ENCODE measurements around the gene TMEM231. TPM values are rescaled to one million over a fixed set of nuclear protein-coding genes. Genes with fewer than 3 reads are reported as not detected.
A peak's percentile ranks its signal among the peaks of the same experiment; 100 is the strongest.

TMEM231 gene
- total and polyA plus RNA-seq, 9 of the 15 experiments (the other 6 are each of a cell fraction or from before 2014, with no cell fraction given): 1.6 to 27.6 (median 9.1) TPM

GRCh38 chr16:75555707-75556430 is at the start of gene TMEM231 (continued):
- TF ChIP-seq RNF219 (CRISPR knock-in tag; IDR thresholded peaks at IDR 0.05) (no peak), CHD1 (IDR thresholded peaks at IDR 0.05; ENCODE audit: low read length) (peak; percentile 33), ZNF12 (CRISPR knock-in tag; IDR thresholded peaks at IDR 0.05) (peak; percentile 27; the same call in 1 of the 2 replicates), L3MBTL2 (IDR thresholded peaks at IDR 0.05) (peak; percentile 81), RFX7 (CRISPR knock-in tag; IDR thresholded peaks at IDR 0.05) (no peak), YY1 (IDR thresholded peaks at IDR 0.05; ENCODE audit: borderline replicate concordance in 1 of 3, control insufficient read depth in 1 of 3, extremely low read depth in 1 of 3, insufficient read depth in 3 of 3, insufficient read length in 1 of 3, insufficient replicate concordance in 2 of 3, low read depth in 1 of 3, low read length in 2 of 3) (peak in 2 of 3 experiments; percentile 70 to 76), NEUROD1 (IDR thresholded peaks at IDR 0.05; ENCODE audit: borderline replicate concordance, low read depth, low read length, partially characterized antibody) (peak; percentile 83), HNRNPK (IDR thresholded peaks at IDR 0.05; ENCODE audit: low read depth, low read length, poor library complexity, severe bottlenecking) (peak; percentile 26), RFX5 (IDR thresholded peaks at IDR 0.05; ENCODE audit: low read depth, low read length) (peak; percentile 82), SRF (CRISPR knock-in tag; IDR thresholded peaks at IDR 0.05) (peak in 1 of 2 experiments; percentile 63; a peak in 1 of 4 replicates), ZNF253 (CRISPR knock-in tag; conservative IDR thresholded peaks at IDR 0.05) (no peak), ELF2 (CRISPR knock-in tag; IDR thresholded peaks at IDR 0.05) (no peak), ZNF592 (IDR thresholded peaks at IDR 0.05) (no peak), BMI1 (IDR thresholded peaks at IDR 0.05; ENCODE audit: low read length) (peak; percentile 88; the same call in 1 of the 2 replicates), ZNF644 (tag; IDR thresholded peaks at IDR 0.05; ENCODE audit: low read depth) (no peak), JUN (IDR thresholded peaks at IDR 0.05; ENCODE audit: borderline replicate concordance, low read depth, low read length) (0 out of 2 replicates have a peak, but pooled peaks have one; percentile 13), JUN (CRISPR knock-in tag; IDR thresholded peaks at IDR 0.05; ENCODE audit: borderline replicate concordance) (no peak), RAD51 (IDR thresholded peaks at IDR 0.05; ENCODE audit: borderline replicate concordance, low read depth) (no peak), SRSF1 (IDR thresholded peaks at IDR 0.05; ENCODE audit: low read depth, low read length) (peak; percentile 84; the same call in 1 of the 2 replicates), HDAC1 (IDR thresholded peaks at IDR 0.05) (peak in 1 of 2 experiments; percentile 93; a peak in 2 of 4 replicates), GTF2E2 (tag; IDR thresholded peaks at IDR 0.05) (0 out of 2 replicates have a peak, but pooled peaks have one; percentile 8), PRMT5 (CRISPR knock-in tag; IDR thresholded peaks at IDR 0.05) (no peak)
